GM19324 (cell line): ENCODE data around the gene LTBP4.
A peak's percentile ranks its signal among the peaks of the same experiment; 100 is the strongest.

Experiments
- ATAC-seq: cut with Tn5 transposase; IDR thresholded peaks from one replicate; pipeline ENCODE4 v1.9.1; 2021; ENCODE audit warnings: mild to moderate bottlenecking, moderate library complexity; ENCODE audit not compliant: unreplicated experiment, low FRiP score

Gene LTBP4

DNA sequence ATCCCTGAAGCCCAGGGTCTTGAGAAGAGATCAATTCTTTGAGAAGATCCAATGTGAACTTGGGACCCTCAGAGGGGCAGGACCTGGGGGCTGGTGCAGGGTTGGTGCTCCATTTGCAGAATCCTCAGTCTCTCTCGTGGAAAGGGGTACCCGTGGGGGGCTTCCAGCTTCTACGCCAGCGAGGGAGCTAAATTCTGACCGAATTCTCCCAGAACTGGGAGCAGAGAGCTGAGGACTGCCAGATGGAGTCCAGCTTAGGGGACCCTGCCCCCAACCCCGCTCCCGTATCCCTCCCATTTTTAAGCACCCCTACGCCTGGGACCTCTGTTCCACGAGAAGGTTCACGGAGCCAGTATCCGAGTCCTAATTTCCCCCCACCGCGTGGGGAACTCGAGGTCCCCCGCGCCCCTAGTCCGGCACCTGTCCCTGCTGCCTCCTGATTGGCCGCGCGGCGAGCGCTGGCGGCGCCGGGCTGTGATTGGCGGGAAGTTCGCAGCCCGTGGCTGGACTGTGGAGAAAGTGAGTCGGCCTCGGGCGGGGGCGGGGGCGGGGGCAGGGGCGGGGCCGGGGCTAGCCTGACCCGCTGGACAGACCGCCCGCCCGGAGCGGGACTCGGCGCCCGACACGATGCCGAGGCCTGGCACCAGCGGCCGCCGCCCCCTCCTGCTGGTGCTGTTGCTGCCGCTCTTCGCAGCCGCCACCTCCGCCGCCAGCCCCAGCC, 4.4 kb upstream of the LTBP4 start:
- no peak for ATAC-seq

- no peak for ATAC-seq
These were observed 3.8 kb upstream of the LTBP4 start for GRCh38 chr19:40597329-40597838.

- no peak for ATAC-seq
These were observed 2.9 kb upstream of the LTBP4 start for GRCh38 chr19:40598121-40598917.

DNA sequence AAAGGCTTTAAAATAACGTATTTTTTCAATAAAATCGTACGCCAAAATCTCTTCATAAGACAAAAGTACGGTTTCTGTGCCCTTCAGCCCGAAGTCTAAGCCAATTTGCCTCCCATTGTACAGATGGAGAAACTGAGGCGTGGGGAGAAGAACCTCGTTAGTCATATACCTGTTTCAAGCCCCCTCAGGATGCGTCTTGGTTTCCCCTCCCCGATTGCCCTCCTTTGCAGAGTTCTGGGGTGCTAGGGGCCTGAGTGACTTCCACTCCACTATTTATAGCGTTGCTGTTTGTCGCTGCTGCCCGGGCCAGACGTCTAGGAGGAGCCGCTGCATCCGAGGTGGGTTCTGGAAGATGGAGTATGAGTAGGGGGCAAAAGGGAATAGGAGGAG, 2.3 kb upstream of the LTBP4 start:
- ATAC-seq, result no peak

GRCh38 chr19:40599331-40599901, 1.8 kb upstream of the LTBP4 start:
- no peak for ATAC-seq

GRCh38 chr19:40599902-40600569, 1.1 kb upstream of the LTBP4 start:
- no peak for ATAC-seq

DNA sequence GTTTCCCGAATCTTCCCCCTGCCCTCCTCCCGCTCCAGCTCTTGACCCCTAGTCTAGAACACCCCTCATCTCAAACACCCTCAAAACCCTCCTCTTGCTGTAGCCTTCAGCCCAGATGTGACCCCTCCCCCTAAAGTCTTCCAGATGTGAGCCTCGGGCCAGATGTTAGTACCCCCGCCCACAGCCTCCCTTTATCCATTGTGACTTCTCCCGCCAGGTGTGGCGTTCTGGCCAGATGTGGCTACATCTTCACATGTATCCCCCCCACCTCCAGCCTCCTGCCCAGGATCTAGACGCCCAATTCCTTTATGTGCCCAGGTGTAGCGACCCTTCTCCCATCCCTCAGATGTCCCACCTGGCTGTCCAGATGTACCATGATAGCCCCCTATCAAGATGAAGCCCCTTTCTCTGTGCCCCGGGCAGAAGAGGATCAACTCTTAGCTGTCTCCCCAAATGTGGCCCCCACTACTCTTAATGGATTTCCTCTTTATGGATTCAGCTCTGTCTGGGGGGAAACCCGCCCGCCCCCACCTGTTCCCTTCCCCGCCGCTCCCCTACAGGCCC, 517 bp upstream of the LTBP4 start:
- no peak for ATAC-seq

DNA sequence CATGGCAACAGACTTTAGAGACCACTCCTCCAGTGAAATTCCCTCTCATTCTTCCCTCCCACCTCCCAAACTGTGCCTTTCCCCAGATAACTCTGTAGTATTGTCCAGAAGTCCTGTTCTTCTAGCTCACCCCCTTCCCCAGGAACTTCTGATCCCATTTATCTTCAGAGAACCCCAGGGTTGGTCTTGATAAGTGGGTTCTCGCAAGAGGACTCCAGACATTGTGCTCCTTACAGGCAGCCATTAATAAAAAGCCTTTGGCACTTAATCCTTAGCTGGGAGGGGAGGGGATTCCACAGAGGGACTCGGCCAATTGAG, 1.9 kb downstream of the LTBP4 start:
- ATAC-seq, result no peak

DNA sequence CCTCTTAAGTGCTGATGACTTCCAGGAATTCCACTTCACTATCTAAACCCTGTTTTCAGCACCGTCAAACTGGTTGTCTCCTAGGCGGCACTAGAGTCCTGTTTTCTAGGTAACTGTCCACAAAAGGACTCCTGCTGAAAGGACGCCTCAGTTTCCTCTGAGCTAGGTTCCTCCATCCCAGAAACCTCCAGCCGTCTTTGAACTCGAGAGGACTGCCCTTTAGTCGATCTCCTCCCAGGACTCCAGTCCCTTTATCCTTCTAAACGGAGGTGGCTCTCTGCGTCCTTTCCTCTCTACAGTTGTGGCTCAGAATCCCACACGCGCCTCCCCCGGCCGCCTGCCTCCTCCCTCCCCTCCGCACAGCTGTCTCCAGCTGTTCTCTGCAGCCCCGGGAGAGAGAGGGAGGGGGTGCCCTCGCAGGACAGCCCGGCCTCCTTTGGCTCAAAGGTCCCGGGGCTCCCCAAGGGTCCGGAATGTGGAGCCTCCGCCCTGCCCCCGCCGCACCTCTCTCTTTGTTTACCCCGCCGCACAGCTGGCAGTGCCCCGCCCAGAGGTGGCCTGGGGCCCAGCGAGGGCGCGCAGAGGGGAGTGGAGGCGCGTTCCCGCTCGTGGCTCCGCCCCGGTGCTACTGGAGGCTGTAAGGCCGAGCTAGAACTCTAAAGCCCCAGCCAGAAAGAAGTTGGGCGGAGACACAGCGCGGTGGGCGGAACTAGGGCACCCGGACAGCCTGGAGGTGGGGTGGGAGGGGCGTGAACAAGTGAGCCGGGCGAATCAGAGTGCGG, 2.4 kb downstream of the LTBP4 start:
- peak; percentile 71 for ATAC-seq

- ATAC-seq, result no peak
These were observed 3.0 kb downstream of the LTBP4 start for GRCh38 chr19:40604171-40604646.

GRCh38 chr19:40604647-40605215, 3.6 kb downstream of the LTBP4 start:
- no peak for ATAC-seq

- ATAC-seq, result peak; percentile 28
These were observed 4.2 kb downstream of the LTBP4 start for GRCh38 chr19:40605216-40605971.

DNA sequence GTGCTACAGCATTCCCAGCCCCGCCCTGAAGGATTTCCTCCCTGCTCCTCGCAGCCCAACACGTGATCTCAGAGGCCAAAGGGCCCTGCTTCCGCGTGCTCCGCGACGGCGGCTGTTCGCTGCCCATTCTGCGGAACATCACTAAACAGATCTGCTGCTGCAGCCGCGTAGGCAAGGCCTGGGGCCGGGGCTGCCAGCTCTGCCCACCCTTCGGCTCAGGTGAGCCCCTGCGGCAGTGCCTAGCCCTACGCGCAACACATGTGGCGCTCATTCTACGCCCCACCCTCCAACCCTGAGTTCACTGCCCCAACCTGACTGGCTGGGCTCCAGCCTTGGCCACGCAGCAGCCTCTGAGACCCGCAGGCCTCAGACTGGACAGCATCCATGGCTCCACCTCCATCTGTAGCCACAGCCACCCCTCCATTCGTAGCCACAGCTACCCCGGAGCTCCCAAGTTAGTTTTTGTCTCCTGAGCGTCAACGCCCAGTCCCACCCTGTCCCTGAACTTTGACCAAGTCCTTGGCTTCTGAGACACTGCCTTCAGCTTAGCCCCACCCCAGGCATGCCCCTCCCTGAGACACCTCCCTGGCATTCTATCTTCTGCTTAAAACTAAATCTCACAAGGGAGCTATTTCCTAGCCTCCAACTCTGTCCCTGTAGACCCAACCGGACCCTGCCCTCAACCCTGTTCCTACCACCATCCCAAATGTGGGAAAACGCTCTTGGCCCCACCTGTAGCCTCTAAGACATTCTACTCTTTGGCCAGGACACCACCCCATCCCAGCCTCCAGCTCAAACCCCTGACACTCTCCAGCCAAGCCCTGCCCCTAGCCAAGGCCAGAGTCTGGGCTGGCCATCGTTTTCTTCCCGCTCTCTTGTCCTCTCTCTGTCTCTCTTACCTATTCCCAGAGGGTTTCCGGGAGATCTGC, 6.4 kb downstream of the LTBP4 start:
- ATAC-seq, result no peak

GRCh38 chr19:40608240-40608621, 7.1 kb downstream of the LTBP4 start:
- ATAC-seq, result no peak

DNA sequence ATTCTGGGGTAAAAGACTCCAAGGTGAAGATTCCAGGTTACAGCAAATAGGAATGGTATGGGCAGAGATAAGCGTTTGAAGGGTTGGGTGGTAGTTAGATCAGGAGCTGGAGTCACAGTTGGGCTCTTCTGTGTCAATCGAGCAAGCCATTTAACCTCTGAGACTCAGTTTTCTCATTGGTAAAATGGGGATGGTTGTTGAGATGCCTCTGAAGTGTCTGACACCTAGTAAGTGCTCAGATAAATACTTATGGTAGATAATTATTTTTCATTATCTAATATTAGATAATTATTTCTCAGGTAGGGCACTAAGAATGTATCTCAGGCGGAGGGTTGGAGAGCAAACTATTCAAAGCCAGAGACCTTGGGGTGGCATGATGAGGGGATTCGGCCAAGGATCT, 7.8 kb downstream of the LTBP4 start:
- ATAC-seq, result no peak

DNA sequence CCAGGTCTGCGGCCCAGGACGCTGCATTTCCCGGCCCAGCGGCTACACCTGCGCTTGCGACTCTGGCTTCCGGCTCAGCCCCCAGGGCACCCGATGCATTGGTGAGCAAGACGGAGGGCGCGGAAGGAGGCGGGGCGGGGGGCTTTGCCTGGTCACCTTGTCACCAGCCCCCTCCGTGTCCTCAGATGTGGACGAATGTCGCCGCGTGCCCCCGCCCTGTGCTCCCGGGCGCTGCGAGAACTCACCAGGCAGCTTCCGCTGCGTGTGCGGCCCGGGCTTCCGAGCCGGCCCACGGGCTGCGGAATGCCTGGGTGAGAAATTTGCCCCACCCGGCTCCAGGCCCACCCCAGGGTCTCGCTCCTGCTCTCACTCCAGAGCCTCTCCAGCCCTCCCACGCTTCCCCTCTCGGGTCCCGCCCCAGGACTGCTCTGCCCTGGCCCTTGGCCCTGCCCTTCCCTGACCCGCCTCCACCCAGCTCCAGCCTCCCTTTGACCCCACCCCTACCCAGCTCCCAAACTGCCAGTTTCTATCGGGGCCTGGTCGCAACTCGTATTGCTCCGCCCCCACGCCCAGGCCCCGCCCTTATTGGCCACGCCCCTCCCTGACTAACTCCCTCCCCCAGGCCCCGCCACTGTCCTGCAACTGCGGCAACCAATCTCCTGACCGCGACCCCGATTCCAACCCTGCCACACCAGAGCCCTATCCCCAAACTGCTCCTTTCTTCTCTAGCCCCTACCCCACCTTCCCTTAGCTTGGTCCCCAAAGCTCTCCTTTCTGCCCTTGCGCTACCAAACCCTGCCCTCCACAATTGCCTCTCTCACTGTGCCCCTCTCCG, 8.6 kb downstream of the LTBP4 start:
- peak; percentile 61 for ATAC-seq
